GM21825 (cell line): ENCODE data around the gene NOP16.
A peak's percentile ranks its signal among the peaks of the same experiment; 100 is the strongest.

Experiments used
- ATAC-seq: cut with Tn5 transposase; IDR thresholded peaks from one replicate; pipeline ENCODE4 v1.9.1; 2021; ENCODE audit warnings: mild to moderate bottlenecking, moderate library complexity; ENCODE audit not compliant: unreplicated experiment

Gene NOP16

DNA sequence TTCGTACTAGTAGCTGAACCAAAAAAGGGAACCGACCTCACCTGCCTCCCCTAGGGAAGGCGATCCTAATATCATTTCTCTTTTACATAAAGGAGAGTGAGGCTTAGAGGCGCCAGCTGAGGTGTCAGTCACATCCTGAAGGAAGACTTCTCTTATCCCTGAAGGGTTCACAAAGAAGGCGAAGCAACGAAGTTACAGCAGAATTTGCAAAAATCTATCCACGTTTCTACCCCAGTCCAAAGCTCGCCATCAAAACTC lies 26.2 kb downstream of the NOP16 start:
- peak; percentile 15 for ATAC-seq

DNA sequence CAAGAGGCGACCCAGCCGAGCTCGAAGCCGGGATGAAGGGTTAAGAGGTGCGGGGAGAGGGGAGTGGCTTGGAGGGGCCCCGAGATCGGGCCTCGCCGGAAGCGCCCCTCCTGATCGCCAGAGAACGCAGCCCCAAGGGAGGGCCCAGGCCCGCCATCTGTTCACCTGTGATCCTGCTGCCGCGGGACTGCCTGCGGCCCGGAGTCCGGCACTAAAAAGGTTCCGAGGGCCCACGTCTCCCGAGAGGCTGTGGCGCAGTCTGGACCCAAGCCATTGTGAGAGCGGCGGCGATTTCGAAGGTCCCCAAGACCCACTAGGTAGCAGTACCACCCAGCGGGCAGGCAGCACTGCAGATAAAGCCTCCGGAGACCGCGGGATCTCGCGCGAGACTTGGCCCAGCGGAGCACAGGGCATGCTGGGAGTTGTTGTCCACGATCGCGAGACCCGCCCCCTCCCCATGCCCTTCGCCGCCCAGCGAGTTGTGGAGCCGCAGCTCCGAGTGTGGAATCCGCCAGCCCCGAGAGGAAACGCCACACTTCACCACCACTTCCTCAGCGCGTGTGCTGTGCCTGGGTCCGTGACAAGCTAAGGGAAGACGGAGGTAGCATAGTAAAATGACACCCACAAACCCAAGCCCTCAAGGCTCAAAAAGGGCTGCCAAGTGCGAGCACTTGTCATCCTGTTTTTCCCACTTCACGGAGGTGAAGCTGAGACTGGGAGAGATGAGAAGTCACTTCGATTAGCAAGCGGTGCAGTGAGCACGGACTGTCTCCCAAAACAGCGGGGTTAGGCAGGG lies 26.8 kb downstream of the NOP16 start, which contains the start of gene KIAA1191:
Gene KIAA1191, minus strand, starts transcription at position 328 of the 796 bp plus-strand sequence. CDS start 2,256 bp downstream, outside the sequence.
- ATAC-seq = peak; percentile 86

DNA sequence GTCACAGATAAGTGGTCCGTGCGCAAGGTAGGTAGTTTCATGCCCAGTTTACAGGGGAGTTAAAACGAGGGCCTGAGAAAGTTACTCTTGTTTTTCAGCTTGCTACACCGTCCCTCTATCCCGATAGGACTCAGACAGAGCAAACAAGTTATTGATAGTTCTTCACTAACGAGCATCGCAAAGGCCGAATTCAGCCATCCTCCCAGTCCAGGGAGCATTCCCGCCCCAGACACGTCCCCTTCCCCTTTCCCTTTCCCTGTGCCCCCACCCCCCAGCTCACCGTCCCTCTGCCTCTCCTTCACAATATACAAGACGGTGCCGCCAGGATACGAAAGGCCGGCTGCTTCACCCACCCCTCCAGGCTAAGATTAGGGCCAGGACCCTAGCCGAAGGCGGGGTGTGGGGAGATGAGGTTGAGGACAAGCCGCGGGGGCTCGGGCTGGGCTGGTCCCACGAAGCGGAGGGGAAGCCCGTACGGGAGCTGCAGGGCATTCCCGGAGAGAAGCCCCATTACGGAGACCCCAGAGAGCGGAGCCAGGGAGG lies 27.4 kb downstream of the NOP16 start:
- no peak for ATAC-seq

DNA sequence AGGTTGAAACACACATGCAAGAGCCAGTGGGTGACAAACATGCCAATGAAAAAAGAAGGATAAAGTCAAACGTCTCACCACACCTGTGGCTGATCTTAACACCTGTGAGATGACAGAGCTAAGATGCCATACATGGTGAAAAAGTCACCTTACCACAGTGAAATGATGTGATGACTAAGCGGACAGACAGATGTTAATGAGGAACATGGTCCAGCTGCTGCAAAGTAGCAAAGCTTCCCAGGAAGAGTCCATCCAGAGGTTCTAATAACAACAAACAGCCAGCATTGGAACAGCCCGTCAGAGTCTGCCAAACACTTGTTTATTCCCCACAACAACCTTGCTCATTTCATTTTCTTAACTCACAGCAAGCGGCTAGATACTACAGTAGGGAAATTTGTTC lies 28.7 kb downstream of the NOP16 start:
- ATAC-seq = no peak

DNA sequence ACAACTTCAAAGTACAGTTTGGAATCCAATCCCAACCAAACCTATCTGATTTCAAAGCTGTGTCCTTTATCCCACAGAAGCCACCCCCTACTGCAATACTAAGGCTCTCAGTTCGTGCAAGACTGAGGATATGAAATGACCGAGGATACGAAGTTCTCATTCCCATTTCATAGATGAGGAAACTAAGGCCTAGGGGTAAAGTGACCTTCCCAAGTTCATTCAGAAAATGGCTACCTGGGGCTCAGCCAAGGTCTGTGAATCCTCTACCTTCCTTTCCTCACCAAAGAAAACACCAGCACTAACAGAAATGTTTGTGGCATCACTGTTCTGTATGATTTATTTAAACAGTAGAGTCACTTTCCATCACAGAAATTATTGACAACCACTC lies 32.2 kb downstream of the NOP16 start:
- no peak for ATAC-seq

DNA sequence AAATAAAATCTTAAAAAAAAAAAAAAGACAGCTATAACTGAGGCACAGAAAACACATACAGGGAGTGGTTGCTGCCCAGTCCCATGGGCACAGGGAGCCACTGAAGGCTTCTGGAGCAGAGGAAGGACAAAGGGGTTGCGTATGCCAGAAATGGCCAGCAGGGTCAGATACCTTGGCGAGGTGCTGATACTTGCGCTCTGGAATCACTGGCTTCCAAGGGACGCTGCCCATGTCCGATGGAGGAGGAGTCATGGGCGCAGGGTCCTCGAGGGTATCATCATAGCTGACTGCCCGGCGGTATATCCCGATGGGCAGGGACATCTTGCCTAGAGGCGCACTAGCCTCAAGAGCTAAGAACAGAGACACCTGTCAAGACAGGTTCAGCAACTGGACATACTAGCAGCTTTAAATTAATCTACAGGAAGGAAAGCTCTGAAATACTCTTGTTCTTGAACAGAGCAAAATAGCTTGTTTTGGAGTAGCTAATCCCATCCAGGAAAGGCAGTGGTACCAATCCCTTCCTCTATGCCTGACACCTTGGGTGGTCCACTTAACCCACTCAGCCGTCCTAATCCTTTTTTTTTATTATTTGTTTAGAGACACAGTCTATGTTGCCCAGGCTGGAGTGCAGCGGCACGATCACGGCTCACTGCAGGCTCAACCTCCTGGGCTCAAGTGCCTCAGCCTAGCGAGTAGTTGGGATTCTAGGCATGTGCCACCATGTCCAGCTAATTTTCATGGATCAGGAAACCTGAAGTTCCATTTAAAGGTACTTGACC lies 32.8 kb downstream of the NOP16 start:
- ATAC-seq = no peak

DNA sequence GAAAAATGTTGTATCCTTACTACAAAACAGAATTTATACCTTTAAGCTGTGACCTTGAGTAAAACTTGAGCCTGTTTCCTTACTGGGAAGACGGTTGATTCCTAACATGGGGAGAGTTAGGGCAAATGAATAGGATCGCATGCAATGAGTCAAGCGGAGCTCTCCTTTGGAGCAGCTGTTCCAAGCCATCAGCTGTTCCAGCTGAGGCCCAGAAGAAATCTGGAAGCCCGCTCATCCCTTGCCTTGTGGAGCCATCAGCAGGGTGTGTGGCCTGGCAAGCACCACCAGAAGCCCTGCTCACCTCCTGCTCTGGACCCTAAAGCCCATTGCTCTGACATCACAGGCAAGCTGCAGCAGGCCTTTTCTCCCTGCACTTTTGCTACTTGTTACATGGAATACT lies 34.9 kb downstream of the NOP16 start:
- ATAC-seq = no peak

DNA sequence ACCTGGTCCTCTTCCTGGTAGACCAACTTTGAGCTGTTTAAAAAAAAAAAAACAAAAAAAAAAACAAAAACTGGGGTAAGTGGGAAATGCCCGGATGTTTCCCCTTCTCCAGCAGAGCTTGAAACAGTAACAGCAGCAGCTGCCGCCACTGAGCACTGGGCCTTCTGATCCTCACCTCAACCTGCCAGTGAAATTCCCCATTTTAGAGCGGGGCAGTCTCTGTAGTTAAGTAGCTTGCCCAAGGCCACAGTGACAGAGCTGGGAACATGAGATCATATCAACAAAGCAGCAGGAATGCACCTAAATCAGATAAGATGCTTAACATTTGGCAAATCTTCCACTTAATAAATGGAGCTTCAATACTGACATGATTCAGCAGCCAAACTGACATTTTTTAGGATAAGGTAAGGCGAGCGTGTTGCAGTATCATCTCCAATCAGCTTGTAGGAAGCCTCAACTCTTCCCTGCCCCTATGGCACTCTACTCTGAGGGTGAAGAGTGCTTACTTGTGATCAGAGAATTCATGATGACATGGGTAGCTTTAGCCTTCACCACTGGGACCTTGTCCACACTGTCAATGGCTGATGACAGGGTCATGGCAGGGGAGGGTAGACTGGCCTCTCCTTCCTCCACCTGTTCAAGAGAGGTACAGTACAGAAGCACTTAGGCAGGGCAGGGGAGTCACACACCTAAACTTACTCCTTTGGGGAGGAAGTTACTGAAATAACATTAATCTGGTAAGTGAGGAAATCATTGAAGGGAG lies 36.1 kb downstream of the NOP16 start:
- ATAC-seq = no peak

DNA sequence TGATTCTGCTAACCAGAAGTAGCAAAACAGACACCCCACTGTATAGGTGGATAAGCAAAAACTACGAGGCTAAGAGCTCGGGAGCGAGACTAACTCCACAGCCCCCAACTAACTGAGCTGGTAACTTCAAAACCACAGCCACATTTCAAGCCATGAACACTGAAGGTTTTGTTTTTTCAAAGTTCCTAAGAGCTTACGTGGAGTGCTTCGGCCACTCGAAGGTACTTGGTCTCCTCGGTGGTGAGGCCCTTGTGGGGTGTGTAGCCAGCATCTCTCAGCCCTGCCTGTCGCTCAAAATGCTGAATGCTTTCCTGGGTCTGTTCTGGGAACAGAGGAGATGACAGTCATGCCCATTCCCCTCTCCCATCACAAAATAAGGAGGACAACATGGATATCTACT lies 38.0 kb downstream of the NOP16 start:
- no peak for ATAC-seq

DNA sequence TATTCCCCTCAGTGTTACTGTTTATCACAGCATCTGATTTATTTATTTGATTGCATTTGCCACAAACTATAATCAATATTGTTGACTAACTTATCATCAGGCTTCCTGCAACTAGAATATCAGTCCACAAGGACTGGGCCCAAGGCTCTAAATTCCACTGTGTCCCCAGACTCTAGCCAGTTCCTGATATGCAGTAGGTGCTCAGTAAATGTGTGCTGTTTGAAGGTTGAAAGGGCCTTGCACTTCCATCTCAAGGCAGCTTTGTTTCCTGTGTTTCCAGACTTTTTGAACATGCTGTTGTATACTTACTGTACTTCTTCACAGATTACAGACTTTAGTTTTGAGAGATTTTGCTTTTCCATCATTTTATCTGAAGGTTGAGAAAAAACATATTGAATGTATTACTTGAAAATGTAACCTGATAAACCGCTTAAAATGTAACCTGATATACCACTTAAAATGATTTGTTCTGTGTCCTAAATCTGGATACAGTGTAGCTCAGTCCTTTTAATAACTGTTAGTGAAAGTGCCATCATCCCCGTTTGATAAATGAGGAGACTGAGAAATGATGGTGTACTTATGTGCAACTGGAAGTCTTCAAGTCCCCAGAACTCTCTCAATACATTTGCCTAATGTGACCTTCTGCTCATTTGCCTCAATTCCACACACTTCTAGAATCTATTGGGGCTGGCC lies 45.5 kb downstream of the NOP16 start:
- ATAC-seq = no peak

DNA sequence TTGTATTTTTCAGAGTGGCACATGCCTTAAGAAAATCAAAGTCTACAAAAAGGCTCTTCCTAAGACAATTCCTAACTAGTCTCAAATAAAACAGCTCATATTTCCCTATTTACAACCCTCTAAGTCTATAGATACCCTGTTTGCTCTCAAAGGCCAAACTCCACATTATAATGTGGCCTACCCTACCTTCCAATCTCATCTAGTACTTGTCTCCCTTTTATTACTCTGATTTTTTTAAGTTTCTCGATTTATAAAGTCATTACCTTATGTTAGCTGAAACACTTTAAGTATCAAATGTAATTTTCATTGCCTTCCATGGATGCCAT lies 46.3 kb downstream of the NOP16 start:
- no peak for ATAC-seq

DNA sequence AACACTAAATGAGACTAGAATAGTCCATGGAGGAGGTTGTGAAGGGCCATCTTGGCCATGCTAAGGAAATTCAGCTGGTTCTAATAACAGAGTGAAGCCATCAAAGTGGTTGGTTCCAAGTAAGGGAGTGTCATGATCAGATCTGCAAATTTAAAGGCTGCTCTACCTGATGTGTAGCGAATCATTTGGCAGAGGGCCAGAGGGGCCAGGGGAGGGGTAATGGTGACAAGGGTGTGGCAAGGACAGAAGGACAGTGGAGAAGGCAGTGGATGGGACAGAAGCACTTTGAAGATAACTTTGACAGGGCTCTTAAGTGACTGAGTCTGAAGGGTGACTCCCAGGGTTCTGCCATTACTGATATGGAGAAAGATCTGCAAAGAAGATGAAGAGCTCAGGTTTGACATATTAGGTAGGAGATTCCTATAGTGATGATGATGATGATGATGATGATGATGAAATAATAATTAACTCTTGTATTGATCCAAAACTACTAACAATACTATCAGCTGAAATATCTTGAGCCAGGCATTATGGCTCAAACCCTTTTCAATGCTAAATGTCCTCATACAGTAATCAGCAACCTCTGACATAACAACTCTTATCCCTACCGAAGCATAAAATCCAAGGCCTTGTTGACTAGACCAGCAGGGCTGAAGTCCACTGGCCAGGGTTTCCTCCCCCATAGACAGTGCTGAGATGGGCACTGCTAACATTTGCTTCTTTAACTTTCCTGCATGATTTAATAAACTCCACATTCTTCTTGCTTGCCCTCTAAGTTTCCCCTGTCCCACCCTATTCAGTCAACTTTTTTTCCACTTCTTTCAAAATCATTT lies 46.9 kb downstream of the NOP16 start:
- no peak for ATAC-seq

DNA sequence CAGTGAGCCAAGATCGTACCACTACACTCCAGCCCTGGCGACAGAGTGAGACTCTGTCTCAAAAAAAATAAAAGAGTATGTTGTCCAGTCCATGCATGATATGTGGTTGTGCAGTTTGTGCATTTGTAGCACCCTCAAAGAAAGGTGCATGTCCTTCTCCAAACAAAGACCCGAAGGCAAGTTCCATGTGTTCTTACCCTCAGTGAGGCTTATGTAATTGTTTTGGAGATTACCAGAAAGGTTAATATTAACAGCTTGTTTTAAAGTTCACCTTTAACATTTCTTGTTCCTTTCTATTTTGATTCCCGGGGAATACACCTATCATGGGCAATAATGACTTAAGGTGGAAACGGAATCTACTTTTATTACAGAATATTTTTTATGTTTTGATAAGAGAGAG lies 49.1 kb downstream of the NOP16 start:
- no peak for ATAC-seq

DNA sequence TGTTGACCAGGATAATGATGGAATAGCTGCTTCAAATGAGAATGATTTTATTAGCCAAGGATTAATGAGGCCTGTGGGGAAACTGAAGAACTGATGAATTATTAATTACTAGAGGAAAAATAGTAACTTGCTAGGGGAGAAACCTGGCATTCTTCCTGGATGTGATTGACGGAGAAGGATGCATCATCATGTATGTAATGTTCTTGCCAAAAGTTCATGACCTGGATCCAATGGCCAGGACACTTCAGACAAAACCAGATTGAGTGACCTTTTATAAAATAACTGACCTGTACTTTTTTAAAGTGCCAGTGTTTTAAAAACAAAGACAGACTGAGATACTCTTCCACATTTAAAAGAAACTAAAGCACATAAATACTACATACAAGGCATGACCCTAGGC lies 50.5 kb downstream of the NOP16 start:
- ATAC-seq = no peak

DNA sequence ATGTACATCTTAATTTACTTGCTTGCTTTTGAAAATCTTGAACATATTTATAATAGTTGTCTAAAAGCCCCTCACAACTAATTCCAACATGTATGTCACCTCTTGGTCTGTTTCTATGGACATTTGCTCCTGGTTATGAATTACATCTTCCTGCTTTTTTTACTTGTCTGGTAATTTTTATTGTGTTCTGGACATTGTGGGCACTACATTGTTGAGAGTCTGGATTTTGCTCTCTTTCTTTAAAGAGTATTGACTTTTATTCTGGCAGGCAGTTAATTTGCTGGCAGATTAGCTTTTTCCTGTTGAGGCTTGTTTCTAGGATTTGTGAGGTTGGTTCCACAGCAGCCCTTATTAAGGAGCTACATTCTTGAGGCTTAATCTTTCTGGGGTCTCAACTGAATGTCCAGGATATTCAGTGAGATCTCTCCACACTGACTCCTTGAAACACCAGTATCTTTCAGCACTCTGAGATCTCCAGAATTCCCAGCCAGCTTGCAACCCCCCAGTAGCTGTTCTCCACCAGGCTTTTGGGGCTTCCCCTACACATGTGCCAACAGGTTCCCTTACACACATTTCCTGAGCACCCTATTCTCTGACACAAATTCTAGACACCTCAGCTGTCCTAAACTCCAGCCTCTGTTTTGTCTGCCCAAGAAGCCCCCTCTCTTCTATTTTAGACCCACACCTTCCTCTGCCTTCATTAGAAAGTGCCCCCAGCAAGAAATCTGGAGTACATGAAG lies 54.2 kb downstream of the NOP16 start:
- no peak for ATAC-seq
